ENCODE results near the gene NADK2.

NADK2 gene

GRCh38 chr5:36222620-36223019, 19.1 kb downstream of the NADK2 start:
- TF ChIP-seq CTCF (IDR thresholded peaks at IDR 0.05) = no peak
- no peak overlapping the region for H3K4me3 ChIP-seq
- no peak for DNase-seq (ENCODE audit: low spot score)
- no peak overlapping the region for H3K27ac ChIP-seq

- Histone ChIP-seq H3K27ac (no peak overlapping the region), H3K4me3 (no peak overlapping the region)
- TF ChIP-seq CTCF (IDR thresholded peaks at IDR 0.05) = no peak
- no peak for DNase-seq (ENCODE audit: low spot score)
Measured at GRCh38 chr5:36217988-36218387, 23.7 kb downstream of the NADK2 start.

- TF ChIP-seq CTCF (IDR thresholded peaks at IDR 0.05) = no peak
- DNase-seq (ENCODE audit: low spot score) = no peak
- no peak overlapping the region for H3K27ac ChIP-seq
- no peak overlapping the region for H3K4me3 ChIP-seq
Measured at GRCh38 chr5:36217567-36217966, 24.2 kb downstream of the NADK2 start.

- Histone ChIP-seq H3K4me3 (no peak overlapping the region), H3K27ac (no peak overlapping the region)
- DNase-seq (ENCODE audit: low spot score) = no peak
- no peak for TF ChIP-seq CTCF (IDR thresholded peaks at IDR 0.05)
Measured at GRCh38 chr5:36215910-36216309, 25.8 kb downstream of the NADK2 start.

GRCh38 chr5:36214436-36214835, 27.3 kb downstream of the NADK2 start:
- H3K27ac ChIP-seq = no peak overlapping the region
- DNase-seq (ENCODE audit: low spot score) = no peak
- no peak overlapping the region for H3K4me3 ChIP-seq
- TF ChIP-seq CTCF (IDR thresholded peaks at IDR 0.05) = no peak

GRCh38 chr5:36209664-36210063, 32.1 kb downstream of the NADK2 start:
- Histone ChIP-seq H3K27ac (no peak overlapping the region), H3K4me3 (no peak overlapping the region)
- DNase-seq (ENCODE audit: low spot score) = no peak
- no peak for TF ChIP-seq CTCF (IDR thresholded peaks at IDR 0.05)

GRCh38 chr5:36208786-36209185, 32.9 kb downstream of the NADK2 start:
- no peak for DNase-seq (ENCODE audit: low spot score)
- no peak for TF ChIP-seq CTCF (IDR thresholded peaks at IDR 0.05)
- H3K4me3 ChIP-seq = no peak overlapping the region
- H3K27ac ChIP-seq = no peak overlapping the region
